Tibial nerve (tissue), 4 donors: Measurements from ENCODE around the gene MYL10. TPM values are rescaled to one million over a fixed set of nuclear protein-coding genes. Genes with fewer than 3 reads are reported as not detected.

ENCODE experiments used
- DNase-seq, 2 donors: peaks; one replicate each; pipeline ENCODE4 v3.0.0-alpha.2; 2019; ENCODE audit warnings: low spot score in 2 of 2
- H3K27ac ChIP-seq, 4 donors: fragments of 200-600 bp; sonication (generic) in 3 of 4; one replicate each; pipeline ENCODE4 v1.5.1; 2017 to 2019; ENCODE audit warnings: mild to moderate bottlenecking in 1 of 4
- H3K27me3 ChIP-seq, 2 donors: fragments of 200-600 bp; sonication (generic) in 1 of 2; one replicate each; pipeline versions ENCODE4 v1.5.1 to v1.6.0; 2017 to 2019
- H3K36me3 ChIP-seq, 3 donors: fragments of 200-600 bp; sonication (generic); one replicate each; pipeline ENCODE4 v1.5.1; 2018 to 2019
- H3K4me1 ChIP-seq, 4 donors: fragments of 200-600 bp; sonication (generic) in 3 of 4; one replicate each; pipeline ENCODE4 v1.5.1; 2017 to 2019
- H3K4me3 ChIP-seq, 4 donors: fragments of 200-600 bp; sonication (generic) in 3 of 4; one replicate each; pipeline ENCODE4 v1.5.1; 2017 to 2019; ENCODE audit warnings: mild to moderate bottlenecking in 1 of 4, moderate library complexity in 1 of 4
- H3K9me3 ChIP-seq, 4 donors: fragments of 200-600 bp; sonication (generic) in 3 of 4; one replicate each; pipeline ENCODE4 v1.5.1; 2017 to 2019
- EP300 ChIP-seq, 2 donors: sonication (generic); formaldehyde crosslinking; IDR thresholded peaks; one replicate each; pipeline ENCODE4 v1.6.1; 2017; ENCODE audit warnings: antibody characterized with exemption in 2 of 2, mild to moderate bottlenecking in 1 of 2
- POLR2A ChIP-seq, 2 donors: fragments of 450-650 bp; IDR thresholded peaks; one replicate each; pipeline ENCODE4 v1.6.1; 2017; ENCODE audit warnings: antibody characterized with exemption in 2 of 2, mild to moderate bottlenecking in 2 of 2, moderate library complexity in 2 of 2
- WGBS, 2 donors: methylation state at CpG; one replicate each; pipeline ENCODE4 v1.1.5; 2018; 5-methylcytosine and 5-hydroxymethylcytosine counted together
- total RNA-seq, 4 donors: library from RNA; depleted of rRNA; stranded (reverse); fragments of >200 nt; gene quantifications; one replicate each; pipeline ENCODE4 v1.1.0, GENCODE V29; 2016
- TF ChIP-seq, protein P1 (sequence below), 5 experiments: fragments of 200-600 bp in 3 of 5; fragments of 450-650 bp in 2 of 5; sonication (generic) in 3 of 5; IDR thresholded peaks; one replicate each; pipeline ENCODE4 v1.5.1; 2016 to 2019; ENCODE audit warnings: antibody characterized with exemption in 5 of 5, mild to moderate bottlenecking in 3 of 5, moderate library complexity in 2 of 5

Gene MYL10
- total RNA-seq, 4 donors from 2014 or later: not detected

DNA sequence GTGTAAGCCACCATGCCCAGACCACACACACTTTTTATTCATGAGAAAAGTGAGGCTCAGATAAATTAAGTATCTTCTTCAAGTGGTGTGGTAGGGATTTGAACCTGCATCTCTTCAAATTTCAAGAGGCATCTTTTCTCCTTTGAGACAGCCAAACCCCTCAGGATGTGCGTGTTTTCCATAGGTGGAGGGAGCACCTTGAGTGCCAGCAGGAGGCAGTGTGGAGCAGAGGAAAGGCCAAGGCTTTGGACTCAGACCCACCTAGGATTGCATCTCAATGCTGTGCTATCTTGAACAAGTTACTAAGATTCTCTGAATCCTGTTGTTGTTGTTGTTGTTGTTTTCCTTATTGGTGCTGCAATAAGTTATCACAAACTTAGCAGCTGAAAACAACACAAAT, 40.2 kb upstream of the MYL10 start:
- no peaks in the 10 kb centered on the region for H3K36me3 ChIP-seq
- H3K4me3 ChIP-seq: no peak overlapping the region
- peaks cover 0 to 13% (median 0%) of the 10 kb centered on the region in 4 donors for H3K9me3 ChIP-seq
- H3K4me1 ChIP-seq: no peaks in the 10 kb centered on the region
- H3K27ac ChIP-seq: no peak overlapping the region
- DNase-seq: no peak
- H3K27me3 ChIP-seq: no peaks in the 10 kb centered on the region
- 83 to 100% methylated on average over 1 of the region's 1 CpG for WGBS, 2 donors
- no peak for TF ChIP-seq POLR2A (IDR thresholded peaks at IDR 0.05)
- TF ChIP-seq EP300 (IDR thresholded peaks at IDR 0.05): no peak
- TF ChIP-seq, protein P1, sequence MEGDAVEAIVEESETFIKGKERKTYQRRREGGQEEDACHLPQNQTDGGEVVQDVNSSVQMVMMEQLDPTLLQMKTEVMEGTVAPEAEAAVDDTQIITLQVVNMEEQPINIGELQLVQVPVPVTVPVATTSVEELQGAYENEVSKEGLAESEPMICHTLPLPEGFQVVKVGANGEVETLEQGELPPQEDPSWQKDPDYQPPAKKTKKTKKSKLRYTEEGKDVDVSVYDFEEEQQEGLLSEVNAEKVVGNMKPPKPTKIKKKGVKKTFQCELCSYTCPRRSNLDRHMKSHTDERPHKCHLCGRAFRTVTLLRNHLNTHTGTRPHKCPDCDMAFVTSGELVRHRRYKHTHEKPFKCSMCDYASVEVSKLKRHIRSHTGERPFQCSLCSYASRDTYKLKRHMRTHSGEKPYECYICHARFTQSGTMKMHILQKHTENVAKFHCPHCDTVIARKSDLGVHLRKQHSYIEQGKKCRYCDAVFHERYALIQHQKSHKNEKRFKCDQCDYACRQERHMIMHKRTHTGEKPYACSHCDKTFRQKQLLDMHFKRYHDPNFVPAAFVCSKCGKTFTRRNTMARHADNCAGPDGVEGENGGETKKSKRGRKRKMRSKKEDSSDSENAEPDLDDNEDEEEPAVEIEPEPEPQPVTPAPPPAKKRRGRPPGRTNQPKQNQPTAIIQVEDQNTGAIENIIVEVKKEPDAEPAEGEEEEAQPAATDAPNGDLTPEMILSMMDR (IDR thresholded peaks at IDR 0.05): no peak

DNA sequence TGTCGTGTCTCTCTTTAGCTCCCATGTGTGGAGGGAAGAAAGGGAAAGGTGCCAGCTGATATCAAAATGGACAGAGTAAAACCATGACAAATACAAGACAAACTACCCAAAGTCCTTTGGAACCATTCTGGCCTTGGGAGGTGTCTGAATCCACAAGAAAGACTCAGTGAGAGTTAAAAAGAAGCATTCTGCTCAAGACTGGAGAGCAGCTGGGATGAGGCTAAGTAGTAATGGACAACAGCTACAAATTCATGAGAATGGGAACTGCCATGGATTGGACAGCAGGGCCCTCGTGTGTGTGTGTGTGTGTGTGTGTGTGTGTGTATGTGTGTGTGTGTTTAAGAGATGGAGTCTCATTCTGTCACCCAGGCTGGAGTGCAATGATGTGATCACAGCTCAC, 39.6 kb upstream of the MYL10 start:
- TF ChIP-seq POLR2A (IDR thresholded peaks at IDR 0.05): no peak
- TF ChIP-seq, protein P1 (IDR thresholded peaks at IDR 0.05): no peak
- TF ChIP-seq EP300 (IDR thresholded peaks at IDR 0.05): no peak
- Histone ChIP-seq H3K4me3 (no peak overlapping the region), H3K4me1 (no peaks in the 10 kb centered on the region), H3K36me3 (no peaks in the 10 kb centered on the region), H3K27me3 (no peaks in the 10 kb centered on the region), H3K9me3 (peaks cover 0 to 15% (median 0%) of the 10 kb centered on the region in 4 donors), H3K27ac (no peak overlapping the region)
- WGBS, 2 donors: 90 to 92% methylated on average over 2 of the region's 2 CpGs
- DNase-seq: no peak

DNA sequence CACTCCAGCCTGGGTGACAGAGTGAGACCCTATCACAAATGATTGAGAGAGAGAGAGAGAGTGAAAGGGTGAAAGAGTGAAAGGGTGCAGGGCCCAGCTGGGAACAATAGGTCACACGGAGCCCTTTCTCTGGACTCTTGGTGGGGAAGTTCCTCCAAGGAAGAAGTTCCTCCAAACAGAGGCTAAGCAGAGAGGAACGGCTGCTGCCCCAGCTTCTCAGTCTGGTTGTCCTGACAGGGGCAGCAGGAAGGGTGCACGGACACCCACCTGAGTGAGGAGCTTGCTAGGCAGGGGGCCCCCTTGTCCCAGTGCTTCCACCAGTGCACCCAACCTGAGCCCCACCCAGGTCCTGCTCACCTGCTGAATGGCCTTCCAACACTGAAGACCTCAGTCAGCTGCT, 38.8 kb upstream of the MYL10 start:
- Histone ChIP-seq H3K36me3 (no peaks in the 10 kb centered on the region), H3K4me1 (no peaks in the 10 kb centered on the region), H3K9me3 (peaks cover 0 to 16% (median 0%) of the 10 kb centered on the region in 4 donors), H3K27ac (no peak overlapping the region), H3K27me3 (no peaks in the 10 kb centered on the region), H3K4me3 (no peak overlapping the region)
- no peak for DNase-seq
- 63 to 68% methylated on average over 3 of the region's 3 CpGs for WGBS, 2 donors
- no peak for TF ChIP-seq POLR2A (IDR thresholded peaks at IDR 0.05)
- no peak for TF ChIP-seq EP300 (IDR thresholded peaks at IDR 0.05)
- TF ChIP-seq, protein P1 (IDR thresholded peaks at IDR 0.05): no peak

DNA sequence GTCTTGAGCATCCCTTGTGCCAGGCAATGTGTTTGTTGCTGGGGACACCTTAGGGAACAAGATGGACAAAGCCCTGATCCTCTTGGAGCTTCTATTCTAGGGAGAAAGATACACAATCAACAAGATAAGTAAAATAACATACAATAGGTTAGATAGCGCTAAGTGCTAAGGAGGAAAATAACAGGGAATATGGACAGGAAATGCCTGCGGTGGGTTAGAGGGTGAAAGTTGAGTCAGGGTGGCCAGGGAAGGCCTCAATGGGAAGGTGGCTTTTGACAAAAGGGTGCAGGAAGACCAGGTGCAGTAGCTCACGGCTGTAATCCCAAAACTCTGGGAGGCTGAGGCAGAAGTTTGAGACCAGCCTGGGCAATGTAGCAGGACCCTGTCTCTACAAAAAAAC, 38.3 kb upstream of the MYL10 start:
- TF ChIP-seq POLR2A (IDR thresholded peaks at IDR 0.05): no peak
- TF ChIP-seq, protein P1 (IDR thresholded peaks at IDR 0.05): no peak
- TF ChIP-seq EP300 (IDR thresholded peaks at IDR 0.05): no peak
- WGBS, 2 donors: 80 to 82% methylated on average over 3 of the region's 3 CpGs
- H3K27ac ChIP-seq: no peak overlapping the region
- no peaks in the 10 kb centered on the region for H3K27me3 ChIP-seq
- no peak overlapping the region for H3K4me3 ChIP-seq
- no peaks in the 10 kb centered on the region for H3K36me3 ChIP-seq
- peaks cover 0 to 17% (median 0%) of the 10 kb centered on the region in 4 donors for H3K9me3 ChIP-seq
- no peak for DNase-seq
- H3K4me1 ChIP-seq: no peaks in the 10 kb centered on the region

DNA sequence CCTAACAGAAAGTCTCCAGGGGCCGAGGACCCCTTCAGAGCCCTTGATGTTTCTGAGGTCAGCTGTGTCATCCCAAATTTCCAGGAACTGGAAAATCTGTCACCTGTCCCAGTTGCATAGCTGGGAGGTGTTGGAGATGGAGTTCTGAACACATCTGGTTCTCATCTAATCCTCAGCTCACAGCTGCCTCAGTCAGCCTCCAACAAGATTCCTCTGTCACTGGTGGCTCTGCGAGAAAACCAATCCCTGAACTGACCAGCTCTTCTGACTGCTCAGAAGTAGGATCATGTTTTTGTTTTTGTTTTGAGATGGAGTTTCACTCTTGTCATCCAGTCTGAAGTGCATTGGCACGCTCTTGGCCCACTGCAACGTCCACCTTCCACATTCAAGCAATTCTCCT, 37.6 kb upstream of the MYL10 start:
- peaks cover 0 to 17% (median 0%) of the 10 kb centered on the region in 4 donors for H3K9me3 ChIP-seq
- no peaks in the 10 kb centered on the region for H3K4me1 ChIP-seq
- H3K36me3 ChIP-seq: no peaks in the 10 kb centered on the region
- no peak overlapping the region for H3K4me3 ChIP-seq
- no peak for DNase-seq
- H3K27me3 ChIP-seq: no peaks in the 10 kb centered on the region
- H3K27ac ChIP-seq: no peak overlapping the region
- WGBS, 2 donors: 65 to 79% methylated on average over 4 of the region's 4 CpGs
- TF ChIP-seq POLR2A (IDR thresholded peaks at IDR 0.05): no peak
- TF ChIP-seq, protein P1 (IDR thresholded peaks at IDR 0.05): no peak
- TF ChIP-seq EP300 (IDR thresholded peaks at IDR 0.05): no peak
